Activated CD4-positive, CD25-positive, alpha-beta regulatory T cell treated with anti-CD3 and anti-CD28 coated beads, Interleukin-2, amount 50 U/mL, for 16 hours (primary cell): ENCODE data around the gene EFCAB8.
"Not testable (repeated sequence)": the region's sequence is repeated elsewhere in the genome, so short reads cannot be mapped to it uniquely, and the experiment has no call there.

ENCODE experiments used
- DNase-seq: peaks from one replicate; pipeline ENCODE4 v3.0.0-alpha.2; 2020; ENCODE audit warnings: low read depth, low spot score

Gene EFCAB8

DNA sequence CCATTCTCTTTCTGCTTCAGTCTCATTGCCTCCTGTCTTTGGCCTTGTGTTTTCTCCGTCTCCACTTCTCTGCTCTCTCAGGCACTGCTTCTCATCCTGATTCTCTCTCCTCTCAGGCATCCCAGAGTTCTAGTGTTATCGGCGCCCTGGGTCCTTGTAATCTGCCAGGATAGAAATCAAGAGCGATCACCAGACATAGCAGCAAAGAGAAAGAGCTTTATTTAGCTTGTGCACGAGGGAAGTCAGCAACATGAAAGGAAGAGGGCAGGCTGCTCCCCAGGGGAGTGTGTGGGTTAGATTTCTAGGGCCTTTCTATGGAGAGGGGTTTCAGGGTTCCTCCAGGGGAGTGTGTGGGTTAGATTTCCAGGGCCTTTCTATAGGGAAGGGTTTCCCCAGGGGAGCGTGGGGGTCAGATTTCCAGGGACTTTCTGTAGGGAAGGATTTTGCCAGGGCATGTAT, 113.0 kb downstream of the EFCAB8 start:
- DNase-seq = no peak

DNA sequence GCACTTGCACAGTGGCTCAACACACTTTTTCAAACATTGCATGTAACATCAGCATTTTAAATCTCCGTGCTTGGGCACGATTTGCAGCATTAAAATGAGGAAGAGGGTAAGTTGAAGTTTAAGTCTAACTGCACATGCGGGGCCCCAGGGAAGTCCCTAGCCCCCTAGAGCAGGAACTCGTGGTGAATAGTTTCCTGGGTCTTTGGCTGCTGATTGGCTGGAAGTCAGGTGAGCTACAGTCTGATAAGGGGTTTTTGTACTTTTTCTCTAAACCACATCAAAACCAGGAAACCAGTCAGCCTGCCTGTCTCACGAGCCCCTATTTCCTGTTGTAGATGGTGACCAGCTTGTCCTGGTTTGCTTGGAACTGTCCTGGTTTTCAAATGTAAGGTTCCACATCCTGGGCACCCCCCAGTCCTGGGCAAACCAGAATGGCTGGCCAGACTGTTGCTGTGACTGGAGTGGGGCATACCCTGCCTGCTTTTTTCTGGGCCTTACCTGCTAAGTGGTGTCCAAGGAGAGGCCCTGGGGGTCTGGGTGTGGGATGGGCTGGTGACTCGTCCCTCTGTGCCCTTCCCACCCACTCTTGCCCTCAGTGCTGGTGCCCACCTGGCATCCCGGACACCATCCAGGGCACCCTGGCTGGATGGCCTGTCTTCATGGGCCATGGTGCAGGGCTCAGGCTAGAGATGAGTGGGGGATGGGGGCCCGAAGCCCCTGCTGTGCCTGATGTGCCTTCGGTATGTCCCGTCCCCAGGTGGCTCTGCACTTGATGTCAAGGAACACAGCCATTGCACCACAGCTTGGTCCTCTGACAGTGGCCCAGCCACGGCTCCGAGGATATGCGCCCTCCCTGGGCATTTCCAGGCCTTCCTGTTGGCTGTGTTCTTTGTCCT, 113.7 kb downstream of the EFCAB8 start:
- DNase-seq = peak; percentile 70

DNA sequence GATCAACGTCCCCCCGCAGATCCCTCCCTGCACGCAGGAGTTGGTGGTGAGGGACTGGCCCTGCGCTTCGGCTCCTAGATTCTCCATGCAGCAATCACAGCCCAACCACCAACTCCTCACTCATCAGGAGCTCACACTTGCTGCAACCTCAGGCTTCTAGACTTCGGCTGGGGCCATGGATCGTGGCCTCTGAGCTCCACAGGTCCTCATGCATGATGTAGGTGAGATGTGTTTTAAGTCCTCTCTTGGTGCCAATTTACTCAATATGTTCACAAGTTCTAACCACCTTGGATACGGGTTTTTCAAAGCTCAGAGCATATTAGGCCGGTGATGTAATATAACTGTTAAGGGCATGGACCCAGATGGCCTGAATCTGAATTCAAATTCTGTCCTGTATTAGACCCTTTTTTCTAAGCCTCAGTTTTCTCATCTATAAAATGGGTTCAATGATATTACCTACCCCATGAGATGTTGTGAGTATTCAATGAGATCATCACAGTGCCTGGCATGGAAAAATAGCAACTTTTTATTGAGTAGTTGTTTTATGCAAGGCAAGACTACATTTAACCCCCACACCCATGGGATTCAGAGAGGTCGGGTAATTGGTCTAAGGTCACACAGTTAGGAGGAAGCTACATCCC, 114.5 kb downstream of the EFCAB8 start:
- DNase-seq = no peak

- DNase-seq = not testable (repeated sequence)
These were observed 115.7 kb downstream of the EFCAB8 start for GRCh38 chr20:32974204-32975064.

- DNase-seq = not testable (repeated sequence)
These were observed 116.4 kb downstream of the EFCAB8 start for GRCh38 chr20:32975121-32975520.

- no peak for DNase-seq
These were observed 117.3 kb downstream of the EFCAB8 start for GRCh38 chr20:32975698-32976674.

DNA sequence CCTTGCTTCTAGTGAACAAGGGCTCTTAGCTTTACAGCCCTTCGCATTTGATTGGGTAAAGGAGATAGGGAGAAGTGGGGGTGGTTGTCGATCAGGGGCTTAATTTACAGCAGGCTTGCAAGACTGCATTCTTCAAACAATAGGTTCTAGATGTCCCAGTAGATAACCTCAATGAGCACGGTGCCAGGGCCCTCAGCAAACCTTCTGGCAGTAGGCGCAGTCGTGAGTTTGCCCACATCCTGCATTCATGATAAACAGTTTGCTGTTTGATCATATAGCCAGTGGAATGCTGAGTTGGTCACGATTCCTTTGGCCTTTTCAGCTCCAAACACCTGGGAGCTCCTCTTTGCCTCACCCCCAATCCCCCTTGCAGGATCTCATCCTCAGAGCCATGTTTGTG, 118.0 kb downstream of the EFCAB8 start:
- no peak for DNase-seq

GRCh38 chr20:32977281-32978008, 118.7 kb downstream of the EFCAB8 start:
- no peak for DNase-seq

- DNase-seq = no peak
These were observed 119.2 kb downstream of the EFCAB8 start for GRCh38 chr20:32978009-32978335.

DNA sequence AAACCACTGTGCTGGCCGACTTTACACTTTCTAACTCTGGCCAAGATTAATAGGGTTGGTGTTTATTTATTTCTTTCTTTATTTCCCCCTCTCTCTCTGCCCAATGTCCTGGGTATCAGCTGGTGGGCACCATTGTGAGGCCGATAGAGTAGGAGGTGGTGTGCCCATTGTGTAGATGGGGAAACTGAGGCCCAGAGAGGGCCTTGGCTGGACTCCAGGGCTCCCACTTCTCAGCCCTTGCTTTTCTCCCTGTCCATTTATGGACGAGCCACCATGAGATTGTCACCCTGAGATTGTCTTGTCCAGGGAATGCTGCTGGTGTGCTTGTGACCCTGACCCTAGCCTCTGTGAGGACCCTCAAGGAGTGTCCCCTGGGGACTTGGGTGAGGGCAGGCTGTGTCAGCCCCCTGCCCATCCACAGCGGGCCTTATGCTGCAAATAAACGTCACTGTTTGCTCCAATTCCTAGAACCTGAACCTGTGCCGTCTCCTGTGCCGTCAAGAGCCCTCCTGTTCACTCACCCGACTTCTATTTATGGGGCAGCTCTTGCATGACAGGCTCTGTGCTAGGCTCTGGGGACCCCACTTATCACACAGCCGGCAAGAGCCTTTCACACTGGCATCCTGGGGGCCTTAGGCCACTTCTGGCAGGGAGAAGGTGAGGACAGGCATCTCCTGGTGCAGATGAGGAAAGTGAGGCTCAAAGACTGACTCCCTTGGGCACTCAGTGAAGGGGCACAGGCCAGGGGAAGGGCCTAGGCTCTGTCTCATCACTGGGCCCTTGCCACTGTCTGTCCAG, 120.7 kb downstream of the EFCAB8 start:
- no peak for DNase-seq

- DNase-seq = no peak
These were observed 121.6 kb downstream of the EFCAB8 start for GRCh38 chr20:32980131-32980941.

- no peak for DNase-seq
These were observed 122.3 kb downstream of the EFCAB8 start for GRCh38 chr20:32980990-32981389.

DNA sequence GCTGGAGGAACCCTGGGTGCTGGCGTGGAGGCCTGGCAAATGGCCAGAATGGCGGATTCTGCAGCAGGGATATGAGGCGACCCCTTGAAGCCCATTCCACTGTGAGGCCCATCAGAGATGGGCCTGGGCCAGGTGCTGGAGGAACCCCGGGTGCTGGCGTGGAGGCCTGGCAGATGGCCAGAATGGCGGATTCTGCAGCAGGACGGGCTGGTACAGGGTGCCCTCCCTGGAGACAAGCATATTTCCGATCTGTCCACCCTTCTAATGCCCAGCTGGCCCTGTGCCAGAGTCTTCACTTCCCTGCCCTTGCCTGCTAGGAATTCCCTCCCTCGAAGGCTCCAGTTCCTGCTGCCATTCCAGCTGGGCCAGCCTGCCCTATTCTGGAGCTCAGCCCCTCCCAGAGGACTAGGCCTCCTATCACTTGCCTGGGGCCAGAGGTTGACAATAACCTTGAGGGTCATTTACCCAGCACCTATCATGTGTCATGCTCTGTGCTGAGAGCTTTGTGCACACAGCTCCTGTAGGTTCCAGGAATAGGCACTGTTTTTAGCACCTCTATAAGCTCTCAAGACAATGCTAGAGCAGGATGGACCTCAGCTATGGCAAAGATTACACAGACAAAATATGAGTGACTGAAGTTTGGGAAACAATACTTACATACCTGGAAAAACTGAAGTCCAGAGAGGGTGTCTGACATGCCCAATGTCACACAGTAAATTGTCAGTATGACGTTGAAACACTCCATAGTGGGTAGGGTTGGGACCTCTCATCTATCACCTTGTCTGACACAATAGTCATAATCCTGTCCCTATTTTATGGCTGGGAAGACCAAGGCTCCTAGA, 124.1 kb downstream of the EFCAB8 start:
- DNase-seq = no peak

DNA sequence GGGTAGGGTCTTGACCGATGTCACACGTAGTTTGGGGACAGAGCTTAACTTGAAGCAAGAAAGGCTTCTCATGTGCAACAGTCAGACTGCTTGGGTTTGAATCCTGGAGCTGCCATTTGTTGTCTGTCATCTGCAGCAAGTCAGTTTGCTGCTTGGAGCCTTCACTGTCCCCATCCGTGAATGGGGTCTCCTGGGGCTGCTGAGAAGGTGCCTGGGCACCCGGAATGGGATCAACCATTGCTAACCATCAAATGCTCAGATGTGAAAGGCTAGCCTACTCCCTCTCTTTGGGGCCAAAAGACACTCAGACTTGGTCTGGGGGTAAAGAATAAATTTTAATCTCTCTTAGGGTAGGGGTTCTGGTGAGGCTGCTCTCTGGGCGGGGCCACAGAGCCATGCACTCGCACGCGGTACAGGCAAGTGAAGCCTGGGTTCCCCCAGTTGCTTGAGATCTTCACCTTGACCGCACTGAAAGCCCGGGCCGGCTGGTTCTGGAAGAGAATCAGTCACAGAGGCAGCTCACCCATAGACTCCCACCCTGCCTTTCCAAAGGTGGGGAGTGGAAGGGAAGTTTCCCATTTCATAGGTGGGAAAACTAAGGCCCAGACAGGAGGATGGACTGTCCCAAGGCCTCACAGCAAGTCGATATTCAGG, 124.9 kb downstream of the EFCAB8 start:
- no peak for DNase-seq

DNA sequence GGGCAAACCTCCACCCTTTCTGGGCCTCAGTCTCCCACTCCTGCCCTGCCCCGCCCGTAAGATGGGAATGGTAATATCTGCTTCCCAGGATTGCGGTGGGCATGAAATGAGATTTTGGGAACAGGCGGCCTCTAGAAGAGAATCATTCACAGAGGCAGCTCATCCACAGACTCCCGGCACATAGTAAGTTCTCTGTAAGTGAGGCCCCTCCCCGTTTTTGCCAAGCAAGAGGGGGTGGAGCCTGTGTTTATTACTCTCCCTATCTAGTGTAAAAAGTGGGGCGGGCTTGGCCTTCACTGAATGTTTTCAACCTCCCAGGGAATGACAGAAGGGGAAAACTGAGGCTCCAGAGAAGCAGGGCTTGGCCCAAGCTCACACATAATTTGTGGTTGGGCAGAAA, 125.5 kb downstream of the EFCAB8 start:
- DNase-seq = no peak

DNA sequence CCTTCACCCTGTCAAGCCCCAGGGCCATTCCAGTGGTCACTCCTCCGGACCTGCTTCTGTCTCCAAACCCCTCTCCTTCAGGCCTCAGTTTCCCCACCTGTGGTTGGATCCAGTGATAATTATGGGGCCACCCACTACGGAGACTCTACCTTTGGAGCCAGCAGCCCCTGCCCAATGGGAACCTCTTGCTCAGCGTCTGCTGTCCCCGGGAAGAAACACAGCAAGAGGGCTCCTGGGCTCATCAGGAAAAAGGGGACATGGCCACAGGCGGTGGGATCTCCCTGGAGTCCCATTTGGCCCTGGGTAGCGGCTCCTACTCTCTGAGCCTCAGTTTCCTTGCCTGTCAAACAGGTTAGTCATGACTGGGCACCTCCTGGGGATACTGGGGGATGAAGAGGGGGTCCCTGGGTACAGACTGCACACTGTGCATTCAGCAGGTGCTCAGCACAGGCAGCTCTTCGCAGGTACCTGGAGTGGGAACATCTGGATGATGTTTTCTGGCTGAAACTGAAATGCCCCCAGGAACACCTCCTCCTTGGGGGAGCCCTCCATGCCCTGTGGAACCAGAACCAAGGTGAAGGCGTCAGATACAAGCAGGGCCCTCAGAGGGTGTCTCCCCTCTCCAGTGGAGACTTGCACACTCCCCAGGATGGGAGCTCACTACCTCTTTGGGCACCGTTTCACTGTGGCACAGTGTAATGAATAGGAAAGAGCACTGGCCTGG, 126.1 kb downstream of the EFCAB8 start:
- no peak for DNase-seq
